ENCODE results near the gene ZNF516.

DNA sequence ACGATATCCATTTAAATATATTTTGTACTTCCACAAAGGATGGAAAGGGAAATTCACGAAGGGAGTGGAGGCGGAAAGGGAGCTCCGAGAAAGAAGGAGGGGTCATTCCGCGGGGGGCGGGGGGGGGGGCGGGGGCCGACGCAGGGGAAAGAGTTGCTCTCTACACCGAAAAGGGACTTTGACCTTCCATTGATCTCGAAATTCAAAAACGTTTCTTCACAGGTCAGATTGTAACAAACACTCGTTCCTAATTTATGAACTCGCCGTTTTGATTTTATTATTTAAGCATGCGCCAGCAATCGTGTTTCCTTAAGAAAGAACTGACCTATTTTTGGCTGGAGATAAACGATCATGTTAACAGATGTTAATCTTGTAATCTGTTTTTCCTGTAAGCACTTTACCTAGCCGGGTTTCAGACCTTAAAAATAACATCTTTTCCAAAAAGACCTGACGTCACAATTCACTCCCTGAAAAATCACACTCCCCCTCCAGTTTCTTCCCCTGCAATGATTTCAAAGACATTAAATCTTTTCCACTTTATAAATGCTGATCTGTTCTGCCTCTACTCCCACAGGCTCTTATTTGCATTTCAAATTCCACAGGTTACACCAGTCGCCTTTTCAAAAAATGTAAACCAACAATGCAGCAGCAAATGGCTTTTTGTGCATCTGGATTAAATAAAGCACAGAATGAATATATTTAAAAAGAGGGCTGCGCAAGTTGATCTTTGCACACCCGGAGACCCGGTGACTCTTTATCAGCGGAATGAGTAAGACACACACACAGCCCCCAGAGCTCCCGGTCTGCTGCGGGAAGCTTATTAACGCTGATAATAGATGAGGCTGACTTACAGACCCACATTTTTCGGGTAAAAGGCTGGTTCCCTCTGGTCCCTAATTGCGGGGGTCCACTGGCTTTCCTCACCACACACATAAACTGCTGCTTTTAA is 1.6 kb downstream of the ZNF516 start:
- TF ChIP-seq PPARA (CRISPR knock-in tag; IDR thresholded peaks at IDR 0.05; ENCODE audit: borderline replicate concordance) (no peak), RARB (CRISPR knock-in tag; IDR thresholded peaks at IDR 0.05) (no peak), ARNTL (CRISPR knock-in tag; IDR thresholded peaks at IDR 0.05; ENCODE audit: borderline replicate concordance, low read depth) (no peak), ZNF70 (CRISPR knock-in tag; IDR thresholded peaks at IDR 0.05) (no peak), ZC3H10 (CRISPR knock-in tag; IDR thresholded peaks at IDR 0.05) (no peak), ZFP30 (CRISPR knock-in tag; IDR thresholded peaks at IDR 0.05) (no peak), OSR1 (CRISPR knock-in tag; IDR thresholded peaks at IDR 0.05) (no peak), CSRNP3 (CRISPR knock-in tag; IDR thresholded peaks at IDR 0.05) (no peak)
- TF ChIP-seq, protein P1, sequence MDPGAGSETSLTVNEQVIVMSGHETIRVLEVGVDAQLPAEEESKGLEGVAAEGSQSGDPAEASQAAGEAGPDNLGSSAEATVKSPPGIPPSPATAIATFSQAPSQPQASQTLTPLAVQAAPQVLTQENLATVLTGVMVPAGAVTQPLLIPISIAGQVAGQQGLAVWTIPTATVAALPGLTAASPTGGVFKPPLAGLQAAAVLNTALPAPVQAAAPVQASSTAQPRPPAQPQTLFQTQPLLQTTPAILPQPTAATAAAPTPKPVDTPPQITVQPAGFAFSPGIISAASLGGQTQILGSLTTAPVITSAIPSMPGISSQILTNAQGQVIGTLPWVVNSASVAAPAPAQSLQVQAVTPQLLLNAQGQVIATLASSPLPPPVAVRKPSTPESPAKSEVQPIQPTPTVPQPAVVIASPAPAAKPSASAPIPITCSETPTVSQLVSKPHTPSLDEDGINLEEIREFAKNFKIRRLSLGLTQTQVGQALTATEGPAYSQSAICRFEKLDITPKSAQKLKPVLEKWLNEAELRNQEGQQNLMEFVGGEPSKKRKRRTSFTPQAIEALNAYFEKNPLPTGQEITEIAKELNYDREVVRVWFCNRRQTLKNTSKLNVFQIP (CRISPR knock-in tag; IDR thresholded peaks at IDR 0.05; ENCODE audit: borderline replicate concordance, low read depth): no peak
